Activated naive CD4-positive, alpha-beta T cell treated with anti-CD3 and anti-CD28 coated beads for 36 hours (primary cell): ENCODE measurements around the gene EVI2A. TPM values are rescaled to one million over a fixed set of nuclear protein-coding genes. Genes with fewer than 3 reads are reported as not detected.

Experiments
- CTCF ChIA-PET: fragments of 350-600 bp; sonication (Branson Sonifier 250); formaldehyde crosslinking; loops from one replicate; lab custom pipeline; 2021; ENCODE audit warnings: antibody characterized with exemption; lab: Charles Lee
- DNase-seq: peaks from one replicate; pipeline ENCODE4 v3.0.0-alpha.2; 2020
- H3K27ac Mint-ChIP-seq: one replicate; pipeline ENCODE4 v1.8.0; 2021; ENCODE audit warnings: mild to moderate bottlenecking, mixed read lengths
- H3K27me3 Mint-ChIP-seq: one replicate; pipeline ENCODE4 v1.8.0; 2021; ENCODE audit warnings: low read depth, mixed read lengths
- H3K36me3 Mint-ChIP-seq: one replicate; pipeline ENCODE4 v1.8.0; 2021; ENCODE audit warnings: low read depth, mixed read lengths
- H3K4me1 Mint-ChIP-seq: one replicate; pipeline ENCODE4 v1.8.0; 2021; ENCODE audit warnings: low read depth, mixed read lengths
- H3K4me3 Mint-ChIP-seq: one replicate; pipeline ENCODE4 v1.8.0; 2021; ENCODE audit warnings: mild to moderate bottlenecking, moderate library complexity, mixed read lengths
- H3K9me3 Mint-ChIP-seq: one replicate; pipeline ENCODE4 v1.8.0; 2021; ENCODE audit warnings: mixed read lengths
- intact Hi-C: fragments of 100-400 bp; cut with micrococcal nuclease; formaldehyde crosslinking; loops from one replicate; pipeline ENCODE4 v1.15.1; 2023
- total RNA-seq, 2 experiments: library from RNA; stranded (reverse); gene quantifications; one replicate each; pipeline ENCODE4 v1.2.3, GENCODE V29; 2021

EVI2A gene
- total RNA-seq, 2 experiments from 2014 or later = 22.0 to 22.5 TPM

DNA sequence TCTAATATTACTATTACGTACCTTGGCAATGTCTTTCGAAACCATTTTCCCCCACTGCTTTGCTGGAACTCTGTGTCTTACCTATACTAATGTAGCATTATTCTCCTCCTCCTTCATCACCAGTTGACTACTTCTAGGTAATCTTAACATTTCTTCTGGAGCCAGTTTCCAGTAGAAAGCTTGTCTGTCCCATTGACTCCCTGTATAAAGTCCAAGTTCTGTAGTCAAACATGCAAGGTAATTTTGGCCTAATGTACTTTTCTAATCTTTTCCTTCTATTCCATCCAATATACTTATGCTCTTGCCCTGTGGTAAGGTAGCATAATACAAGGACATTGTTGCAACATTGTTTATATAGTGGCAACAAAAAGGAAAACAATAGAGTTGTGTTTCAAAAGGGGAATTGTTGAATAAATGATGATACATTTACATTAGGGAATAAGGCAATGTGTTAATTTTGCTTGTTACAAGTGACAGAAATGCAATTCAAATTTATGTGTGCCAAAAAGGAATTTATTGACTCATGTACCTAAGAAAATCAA lies 52.3 kb downstream of the EVI2A start:
- no peak for DNase-seq
- CTCF ChIA-PET = interaction anchor here (0.7 kb wide), 1 partner anchor 12 kb away, joined by 3 read pairs; no protein-coding TSS in a partner anchor
- no peak overlapping the region for H3K27ac Mint-ChIP-seq
- H3K27me3 Mint-ChIP-seq = no peaks in the 10 kb centered on the region
- no peaks in the 10 kb centered on the region for H3K9me3 Mint-ChIP-seq
- H3K36me3 Mint-ChIP-seq = peaks cover 11% of the 10 kb centered on the region
- intact Hi-C loops = no loop called here
- no peaks in the 10 kb centered on the region for H3K4me1 Mint-ChIP-seq
- H3K4me3 Mint-ChIP-seq = no peak overlapping the region

Other genes with a start within 250 kb of the EVI2A start
- gene NF1, start 226.6 kb downstream of the EVI2A start, total RNA-seq = 10 to 100 TPM; 19.5 to 22.8 TPM
- gene OMG, start 24.4 kb downstream of the EVI2A start, total RNA-seq = under 1 TPM in 1 of 2 experiments, not detected in 1; 0.10 TPM
- gene EVI2B, start 7.6 kb downstream of the EVI2A start, total RNA-seq = 10 to 100 TPM in 1 of 2 experiments, 1 to 10 TPM in 1; 9.9 to 11.4 TPM
- 10 to 100 TPM; 31.3 to 33.1 TPM for gene RAB11FIP4, start 70.1 kb upstream of the EVI2A start, total RNA-seq